GM21723 (cell line): ENCODE measurements around the gene AKR1A1.
"Not testable (repeated sequence)": the region's sequence is repeated elsewhere in the genome, so short reads cannot be mapped to it uniquely, and the experiment has no call there.

Experiments
- ATAC-seq: cut with Tn5 transposase; IDR thresholded peaks from one replicate; pipeline ENCODE4 v1.9.1; 2021; ENCODE audit warnings: mild to moderate bottlenecking, moderate library complexity; ENCODE audit not compliant: unreplicated experiment

AKR1A1 gene

DNA sequence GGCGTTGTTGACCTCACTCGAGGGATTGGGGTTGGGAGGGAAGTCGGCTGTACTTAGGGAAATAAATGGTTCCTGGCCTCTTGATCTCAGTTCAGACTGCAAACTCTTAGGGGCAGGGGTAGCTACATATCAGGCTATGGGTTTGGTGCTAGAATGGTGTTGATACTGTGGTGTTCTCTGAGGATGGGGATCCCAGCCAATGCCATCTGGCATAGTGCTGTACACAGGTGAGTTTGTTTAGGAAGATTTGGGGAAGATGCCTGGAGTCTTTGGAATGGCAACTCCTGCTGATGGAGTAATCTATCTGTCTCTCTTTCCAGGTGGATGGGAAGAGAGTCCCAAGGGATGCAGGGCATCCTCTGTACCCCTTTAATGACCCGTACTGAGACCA lies 18.9 kb downstream of the AKR1A1 start:
- ATAC-seq, result no peak

DNA sequence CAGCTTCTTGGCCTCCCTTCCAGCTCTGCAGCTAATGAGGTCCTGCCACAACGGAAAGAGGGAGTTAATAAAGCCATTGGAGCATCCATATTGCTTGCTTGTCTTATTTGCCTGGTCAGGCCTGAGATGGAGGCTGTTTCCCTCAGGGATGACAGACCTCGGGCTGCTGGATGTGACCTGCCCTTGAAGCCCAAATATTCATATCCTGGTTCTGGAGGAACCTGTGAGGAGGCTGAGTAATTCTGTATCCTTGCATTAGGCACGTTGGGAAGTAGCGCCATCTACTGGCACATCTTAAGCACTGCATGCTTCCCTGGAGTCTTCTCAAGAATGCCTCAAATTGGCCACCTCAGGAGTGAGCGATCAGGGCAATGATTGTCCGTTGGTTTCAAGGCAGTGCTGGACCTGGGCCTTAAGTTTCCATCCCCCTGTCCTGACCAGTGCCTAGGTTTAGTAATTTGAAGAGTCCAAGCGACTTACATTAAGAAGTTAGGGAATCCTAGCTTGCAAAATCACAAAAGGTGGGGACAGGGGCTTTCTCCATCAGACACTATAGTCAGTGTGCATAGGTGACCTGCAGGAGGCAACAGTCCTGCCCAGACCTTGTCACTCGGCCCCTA lies 19.4 kb downstream of the AKR1A1 start:
- peak; percentile 61 for ATAC-seq

DNA sequence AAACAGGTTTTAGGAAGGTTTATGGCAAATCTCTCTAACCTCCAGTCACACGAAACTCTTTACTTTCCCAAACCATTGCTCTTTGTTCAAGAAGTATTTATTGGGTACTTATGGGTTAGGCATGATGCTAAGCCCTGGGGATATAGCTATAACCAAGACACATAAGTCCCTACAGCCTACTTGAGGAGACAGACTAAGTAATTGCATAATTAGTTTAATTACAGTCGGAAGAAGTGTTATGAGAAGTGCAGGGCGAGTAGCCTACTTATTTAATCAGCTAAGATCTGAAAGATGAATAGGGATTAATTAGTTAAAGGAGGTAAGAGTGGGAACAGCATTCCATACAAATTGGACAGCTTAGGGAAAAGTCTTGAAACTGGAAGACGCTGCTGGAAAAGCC lies 20.0 kb downstream of the AKR1A1 start:
- ATAC-seq, result no peak

DNA sequence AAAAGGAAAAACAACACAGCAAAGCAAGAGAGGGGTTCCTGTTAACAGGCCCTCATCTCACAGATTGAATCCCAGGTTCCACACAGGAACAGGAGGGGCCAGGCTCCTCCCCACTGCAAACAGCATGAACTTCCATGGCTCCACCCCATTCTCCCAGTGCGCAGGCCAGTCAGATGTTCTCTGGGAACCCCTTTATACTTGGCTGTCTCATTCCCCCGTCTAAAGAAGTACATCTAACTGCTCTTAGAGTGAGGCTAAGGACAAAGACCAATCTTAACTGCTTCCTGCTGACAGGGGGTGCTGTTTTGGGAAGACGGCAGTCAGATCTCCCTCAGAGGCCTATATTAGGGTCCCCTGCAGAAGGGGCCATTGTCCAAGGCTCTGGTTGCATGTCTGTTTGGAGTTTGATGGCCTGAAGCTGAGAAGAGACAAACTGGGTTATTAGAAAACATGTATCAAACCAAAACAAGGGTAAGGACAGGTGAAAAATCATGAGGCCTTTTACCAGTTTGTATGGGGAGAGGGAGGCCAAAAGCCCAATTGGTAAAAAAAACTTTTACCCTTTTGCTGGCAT lies 22.7 kb downstream of the AKR1A1 start:
- ATAC-seq, result no peak

DNA sequence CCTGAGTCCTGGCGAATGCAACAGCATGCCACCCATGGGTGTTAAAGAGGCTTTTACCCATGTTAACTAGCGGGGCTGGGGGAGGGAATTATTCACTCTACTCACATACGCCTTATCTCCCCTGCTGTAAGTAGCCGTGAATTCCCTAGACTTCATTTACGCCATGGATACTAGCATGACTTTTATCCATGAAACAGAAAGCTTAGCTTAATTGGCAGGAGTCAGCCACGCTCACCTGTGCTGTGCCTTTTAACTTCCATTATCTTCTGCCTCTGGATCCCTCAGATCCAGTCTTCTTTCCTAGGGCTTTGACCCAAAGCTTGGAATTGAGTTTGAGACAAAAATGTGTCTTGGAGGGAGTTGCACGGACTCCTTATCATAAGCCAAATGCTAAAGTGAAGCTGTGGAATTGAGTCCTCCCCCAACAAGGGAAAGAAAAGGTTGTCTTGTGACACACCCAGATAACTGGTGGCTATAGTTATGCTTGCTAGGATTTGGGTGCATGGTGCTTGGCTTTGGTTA lies 23.5 kb downstream of the AKR1A1 start:
- no peak for ATAC-seq

DNA sequence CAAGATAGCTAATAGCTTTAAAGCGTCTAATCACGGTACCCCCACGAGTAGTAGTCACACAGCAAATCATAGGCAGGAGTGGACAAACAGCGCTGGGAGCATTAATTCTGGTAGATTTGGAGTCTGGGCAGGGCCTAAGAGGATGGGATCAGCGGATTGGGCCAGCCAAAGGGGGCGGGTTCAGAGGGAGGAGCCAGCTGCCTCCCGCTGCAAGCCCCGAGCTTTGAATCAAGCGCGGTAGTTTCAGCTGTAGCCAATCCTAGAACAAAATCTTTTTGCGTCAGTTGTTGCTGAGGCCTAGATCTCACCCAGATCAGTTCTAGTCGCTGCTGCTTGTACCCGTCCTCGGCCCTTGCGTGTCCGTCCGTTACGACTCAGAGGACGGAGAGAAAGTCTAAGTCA lies 32.6 kb downstream of the AKR1A1 start:
- ATAC-seq, result peak; percentile 66

DNA sequence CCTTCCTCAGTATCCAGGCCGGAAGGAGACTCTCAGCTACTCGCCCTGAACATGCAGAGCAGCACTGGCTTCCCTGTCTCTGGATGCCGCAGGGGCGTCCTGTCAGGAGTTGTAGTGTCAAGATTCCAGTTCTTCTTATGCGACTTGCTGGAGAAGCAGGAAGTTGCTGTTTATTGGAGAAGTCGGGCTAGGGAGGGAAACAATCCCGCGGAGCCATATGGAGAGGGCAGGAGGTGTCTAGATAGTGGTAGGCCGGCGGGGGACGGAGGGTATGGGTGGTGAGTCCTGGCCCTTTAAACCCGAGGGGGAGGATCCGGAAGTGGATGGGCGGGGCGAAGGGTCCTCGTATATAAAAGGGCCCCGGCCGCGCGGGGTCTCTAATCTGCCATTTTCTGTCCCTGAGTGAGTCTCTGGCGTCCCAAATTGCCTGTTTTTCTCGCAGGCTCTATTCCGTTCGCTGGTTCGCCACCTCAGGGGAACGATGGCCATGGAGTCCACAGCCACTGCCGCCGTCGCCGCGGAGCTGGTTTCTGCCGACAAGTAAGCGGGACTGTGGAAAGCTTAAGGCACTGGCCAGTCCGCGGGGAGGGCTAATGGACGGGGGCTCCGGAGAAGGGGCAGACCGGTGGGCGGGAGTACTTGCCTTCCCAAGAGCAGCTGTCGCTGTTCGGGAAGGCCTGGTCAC lies 33.2 kb downstream of the AKR1A1 start, which contains the start of gene NASP:
Gene NASP, plus strand, starts transcription at position 376 of the 685 bp plus-strand sequence. Its CDS starts 106 bp downstream, at position 482.
- peak; percentile 62 for ATAC-seq

DNA sequence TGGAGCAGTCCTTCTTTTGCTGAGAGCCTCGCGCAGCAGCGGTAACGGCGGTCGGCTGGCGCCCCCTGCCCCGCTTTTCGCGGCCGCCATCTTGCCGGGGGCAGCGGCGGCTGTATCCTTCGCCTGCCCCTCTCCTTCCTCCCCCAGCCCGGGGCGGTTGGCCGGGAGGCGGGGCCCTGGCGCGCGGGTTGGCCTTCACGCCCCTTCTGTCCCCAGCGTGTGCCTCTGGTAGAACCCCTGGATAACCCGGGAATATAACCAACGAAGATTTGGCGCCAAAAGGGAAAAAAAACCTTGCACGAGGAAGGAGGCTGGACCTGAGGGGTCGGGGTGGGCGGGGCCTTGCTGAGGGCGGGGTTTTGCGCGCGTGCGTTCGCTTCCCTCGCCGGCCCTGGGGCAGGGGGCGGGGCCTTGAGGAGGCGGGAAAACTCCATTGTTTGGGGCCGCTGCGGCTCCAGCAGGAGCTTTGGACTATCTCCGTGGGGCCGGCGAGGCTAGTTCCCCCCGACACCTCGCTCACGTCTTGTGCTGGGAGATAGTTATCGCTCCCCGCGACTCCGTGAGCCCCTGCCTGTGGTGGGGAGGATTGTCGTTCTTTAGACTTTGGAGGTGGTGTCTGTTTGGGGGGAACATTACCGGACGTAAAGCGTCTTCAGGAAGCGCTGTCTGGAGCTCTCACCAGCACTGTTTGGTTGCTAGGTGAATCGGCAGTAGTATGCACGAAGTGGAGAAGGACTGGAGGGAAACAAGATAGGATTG lies 33.9 kb downstream of the AKR1A1 start:
- ATAC-seq, result peak; percentile 40

DNA sequence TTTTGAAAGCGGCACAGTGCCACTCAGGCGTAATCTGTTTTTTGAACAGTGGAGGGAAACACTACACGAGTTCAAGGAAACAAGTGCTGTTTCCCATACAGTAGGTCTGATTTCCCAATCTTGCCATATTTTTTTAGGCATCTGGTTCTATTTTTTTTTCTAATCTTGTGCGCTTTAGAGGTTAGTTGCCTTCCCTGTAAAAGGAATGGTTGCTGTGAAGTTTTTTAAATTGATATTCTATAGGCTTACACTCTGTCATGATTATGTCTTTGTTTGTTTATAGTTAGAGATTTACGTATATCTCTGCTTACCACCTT lies 34.4 kb downstream of the AKR1A1 start:
- ATAC-seq, result no peak

DNA sequence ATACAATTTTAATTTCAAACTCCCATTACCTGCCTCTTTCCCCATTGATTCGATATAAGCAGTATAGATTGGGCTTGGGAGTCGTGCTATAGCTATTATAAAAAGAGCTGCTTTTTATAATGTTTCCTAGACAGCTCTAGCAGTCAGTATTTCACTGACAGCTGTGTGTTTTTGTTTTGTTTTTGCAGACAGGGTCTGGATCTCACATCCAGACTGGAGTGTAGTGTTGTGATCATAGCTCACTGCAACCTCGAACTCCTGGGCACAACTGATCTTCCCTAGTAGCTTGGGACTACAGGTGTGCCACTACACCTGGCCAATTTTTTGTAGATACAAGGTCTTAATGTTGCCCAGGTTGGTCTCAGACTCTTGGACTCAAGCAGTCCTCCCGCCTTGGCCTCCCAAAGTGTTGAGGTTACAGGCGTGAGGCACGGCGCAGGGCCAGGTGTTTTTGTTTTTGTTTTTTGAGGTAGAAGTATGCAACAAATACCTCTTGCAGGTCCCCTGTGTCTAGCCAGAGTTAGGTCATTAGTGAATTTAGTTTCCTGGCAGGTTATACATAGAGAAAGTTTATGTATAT lies 35.0 kb downstream of the AKR1A1 start:
- no peak for ATAC-seq

DNA sequence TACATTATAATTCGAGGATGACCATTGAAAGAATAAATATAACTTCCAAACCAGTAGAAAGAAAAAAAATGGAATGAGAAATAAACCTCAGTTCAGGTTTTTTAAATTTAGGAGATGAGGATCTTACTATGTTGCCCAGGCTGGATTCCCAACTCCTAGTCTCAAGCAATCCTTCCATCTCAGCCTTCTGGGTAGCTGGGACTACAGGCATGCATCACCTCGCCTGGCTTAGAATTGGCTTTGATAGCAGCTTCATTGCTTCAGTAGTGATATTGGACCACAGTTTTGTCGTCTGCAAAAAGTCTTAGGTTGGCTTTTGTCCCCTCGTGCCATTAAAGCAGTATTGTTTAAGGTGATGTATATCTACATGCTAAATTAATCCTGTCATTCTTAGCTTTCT lies 36.1 kb downstream of the AKR1A1 start:
- no peak for ATAC-seq

DNA sequence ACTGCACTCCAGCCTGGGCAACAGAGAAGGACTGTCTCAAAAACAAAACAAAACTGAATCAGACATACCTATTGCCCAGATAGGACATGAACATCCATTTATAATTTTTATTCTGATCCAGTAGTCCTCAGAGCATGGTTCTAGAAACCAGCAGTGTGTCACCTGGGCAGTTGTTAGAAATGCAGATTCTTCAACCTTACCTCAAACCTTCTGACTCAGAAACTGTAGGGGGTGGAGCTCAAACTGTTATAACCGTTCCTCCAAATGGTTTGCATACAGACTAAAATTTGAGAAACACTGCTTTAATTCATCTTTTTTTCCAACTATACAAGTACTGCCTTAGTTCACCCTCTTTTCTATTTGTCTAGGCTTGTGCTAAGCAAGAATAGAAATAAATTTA lies 39.2 kb downstream of the AKR1A1 start:
- ATAC-seq, result no peak

DNA sequence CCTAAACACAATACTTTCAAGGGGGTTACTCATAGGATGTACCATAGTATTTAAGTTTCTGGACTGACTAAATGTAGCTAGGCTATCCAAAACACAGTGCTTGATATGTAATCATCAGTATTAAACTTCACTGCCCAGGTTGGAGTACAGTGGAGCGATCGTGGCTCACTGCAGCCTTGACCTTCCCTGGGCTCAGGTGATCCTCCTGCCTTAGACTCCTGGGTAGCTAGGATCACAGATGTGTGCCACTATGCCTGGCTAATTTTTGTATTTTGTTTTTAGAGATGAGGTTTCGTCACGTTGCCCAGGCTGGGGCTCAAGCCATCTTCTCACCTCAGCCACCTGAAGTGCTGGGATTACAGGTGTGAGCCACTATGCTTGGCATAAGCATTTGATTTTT lies 43.8 kb downstream of the AKR1A1 start:
- no peak for ATAC-seq

DNA sequence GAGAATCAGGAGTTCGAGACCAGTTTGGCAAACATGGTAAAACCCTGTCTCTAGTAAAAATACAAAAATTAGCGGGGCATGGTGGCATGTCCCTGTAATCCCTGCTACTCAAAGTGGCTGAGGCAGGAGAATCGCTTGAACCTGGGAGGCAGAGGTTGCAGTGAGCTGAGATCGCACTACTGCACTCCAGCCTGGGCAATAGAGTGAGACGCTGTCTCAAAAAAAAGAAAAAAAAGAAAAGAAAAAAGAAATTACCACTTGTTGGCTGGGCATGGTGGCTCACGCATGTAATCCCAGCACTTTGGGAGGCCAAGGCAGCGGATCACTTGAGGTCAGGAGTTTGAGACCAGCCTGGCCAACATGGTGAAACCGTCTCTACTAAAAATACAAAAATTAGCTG lies 46.1 kb downstream of the AKR1A1 start:
- ATAC-seq, result not testable (repeated sequence)

DNA sequence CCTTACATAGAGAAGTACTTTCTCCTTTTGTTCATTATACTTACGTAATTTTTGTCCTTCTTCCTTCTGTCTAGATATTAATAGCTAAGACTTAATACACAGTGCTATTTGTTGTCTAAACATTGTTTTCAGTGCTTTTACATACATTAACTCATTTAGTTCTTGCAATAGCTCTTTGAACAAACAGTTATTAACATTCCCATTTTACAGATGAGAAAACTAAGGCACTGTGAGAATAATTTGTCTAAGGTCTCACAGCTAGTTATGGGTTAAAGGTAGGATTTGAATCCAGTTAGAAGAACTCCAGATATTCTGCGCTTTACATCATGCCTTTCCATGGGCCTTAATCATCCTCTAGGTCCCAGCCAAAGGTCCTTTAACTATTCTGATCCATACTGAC lies 53.6 kb downstream of the AKR1A1 start:
- ATAC-seq, result no peak

DNA sequence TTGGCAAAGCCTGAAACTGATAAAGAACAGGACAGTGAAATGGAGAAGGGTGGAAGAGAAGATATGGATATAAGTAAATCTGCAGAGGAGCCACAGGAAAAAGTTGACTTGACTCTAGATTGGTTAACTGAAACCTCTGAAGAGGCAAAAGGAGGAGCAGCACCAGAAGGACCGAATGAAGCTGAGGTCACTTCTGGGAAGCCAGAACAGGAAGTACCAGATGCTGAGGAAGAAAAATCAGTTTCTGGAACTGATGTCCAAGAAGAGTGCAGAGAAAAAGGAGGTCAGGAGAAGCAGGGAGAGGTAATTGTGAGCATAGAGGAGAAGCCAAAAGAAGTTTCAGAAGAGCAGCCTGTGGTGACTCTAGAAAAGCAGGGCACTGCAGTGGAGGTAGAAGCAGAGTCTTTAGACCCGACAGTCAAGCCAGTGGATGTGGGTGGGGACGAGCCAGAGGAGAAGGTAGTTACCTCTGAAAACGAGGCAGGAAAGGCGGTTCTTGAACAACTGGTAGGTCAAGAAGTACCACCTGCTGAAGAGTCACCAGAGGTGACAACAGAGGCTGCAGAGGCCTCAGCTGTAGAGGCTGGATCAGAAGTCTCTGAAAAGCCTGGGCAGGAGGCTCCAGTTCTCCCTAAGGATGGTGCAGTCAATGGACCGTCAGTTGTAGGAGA lies 56.9 kb downstream of the AKR1A1 start:
- no peak for ATAC-seq

DNA sequence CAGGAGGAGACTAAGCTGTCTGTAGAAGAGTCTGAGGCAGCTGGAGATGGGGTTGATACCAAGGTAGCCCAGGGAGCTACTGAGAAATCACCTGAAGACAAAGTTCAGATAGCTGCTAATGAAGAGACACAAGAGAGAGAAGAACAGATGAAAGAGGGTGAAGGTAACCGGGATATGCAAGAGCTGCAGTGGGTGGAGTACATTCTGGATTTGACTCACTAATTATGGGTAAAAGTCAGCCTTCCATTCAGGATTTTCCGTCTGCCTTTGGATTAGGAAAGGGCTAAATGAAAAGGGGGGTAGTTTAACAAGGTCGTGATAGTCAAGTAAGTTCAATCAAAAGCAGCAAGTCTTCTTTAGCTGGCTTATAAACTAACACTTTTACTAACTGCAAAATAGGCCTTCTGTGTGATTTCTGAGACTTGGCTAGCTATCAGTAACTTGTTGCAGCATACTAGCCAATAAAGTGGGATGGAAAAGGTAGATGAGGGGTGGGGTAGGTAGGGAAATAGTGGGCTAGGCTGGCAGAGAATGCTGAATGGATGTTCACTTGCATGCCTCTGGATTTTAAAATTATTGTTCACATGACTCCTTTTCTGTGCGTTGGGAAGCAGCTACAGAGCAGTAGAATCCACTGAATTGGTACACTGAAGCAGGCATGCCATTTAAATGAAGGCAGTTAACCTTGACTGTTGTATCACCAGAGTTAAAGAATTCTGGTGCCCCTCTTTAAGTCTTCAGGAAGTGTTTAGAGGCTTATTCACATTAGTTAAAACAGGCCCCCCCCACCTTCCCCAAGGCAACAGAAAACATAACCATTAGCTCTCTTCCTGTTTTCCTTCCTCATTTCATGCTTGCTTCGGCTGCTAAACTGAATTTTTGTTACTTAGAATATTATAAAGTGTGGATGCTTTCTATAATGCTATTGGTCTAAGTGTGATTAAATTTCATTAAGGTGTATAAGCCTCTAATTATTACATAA lies 57.8 kb downstream of the AKR1A1 start:
- ATAC-seq, result no peak

DNA sequence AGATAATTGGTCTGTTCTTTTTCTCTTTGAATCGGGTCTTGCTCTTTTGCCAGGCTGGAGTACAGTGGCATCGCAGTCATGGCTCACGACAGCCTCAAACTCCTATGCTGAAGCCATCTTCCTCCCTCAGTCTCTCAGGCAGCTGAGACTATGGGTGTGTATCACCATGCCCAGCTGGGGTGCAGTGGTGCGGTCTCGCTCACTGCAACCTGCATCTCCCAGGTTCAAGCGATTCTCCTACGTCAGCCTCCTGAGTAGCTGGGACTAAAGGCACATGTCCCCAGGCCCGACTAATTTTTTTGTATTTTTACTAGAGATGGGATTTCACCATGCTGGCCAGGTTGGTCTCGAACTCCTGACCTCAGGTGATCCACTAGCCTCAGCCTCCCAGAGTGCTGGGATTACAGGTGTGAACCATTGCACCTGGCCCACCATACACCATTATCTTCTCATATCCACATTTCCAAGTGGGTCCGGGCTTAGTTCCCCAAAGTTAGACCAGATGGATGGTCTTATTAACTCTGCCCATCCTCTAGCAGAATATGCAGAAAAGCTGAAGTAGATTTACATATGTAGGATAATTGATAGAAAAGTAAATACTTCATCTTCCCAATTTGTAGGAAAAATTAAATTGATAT lies 60.1 kb downstream of the AKR1A1 start:
- no peak for ATAC-seq

DNA sequence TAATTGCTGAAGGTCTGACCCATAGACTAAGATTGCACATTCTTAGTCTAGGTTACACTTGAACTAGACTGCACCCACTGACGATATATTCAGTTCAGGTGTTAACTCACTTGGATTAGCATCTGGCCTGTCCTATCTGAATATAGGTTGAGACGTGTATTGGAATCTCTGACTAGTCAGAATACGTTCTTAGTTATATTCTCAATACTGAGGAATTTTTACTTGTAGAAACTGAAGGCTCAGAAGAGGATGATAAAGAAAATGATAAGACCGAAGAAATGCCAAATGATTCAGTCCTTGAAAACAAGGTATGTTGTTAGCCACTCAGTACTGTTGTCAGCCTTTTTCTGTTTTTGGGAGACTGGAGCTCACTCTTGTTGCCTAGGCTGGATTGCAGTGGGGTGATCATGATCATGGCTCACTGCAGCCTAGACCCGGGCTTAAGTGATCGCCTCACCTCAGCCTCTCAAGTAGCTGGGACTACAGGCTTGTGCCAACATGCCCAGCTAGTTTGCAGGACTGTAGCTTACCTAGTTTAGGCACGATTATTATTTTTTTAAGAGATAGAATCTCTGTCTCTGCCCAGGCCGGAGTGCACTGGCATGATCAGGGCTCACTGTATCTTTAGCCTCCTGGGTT lies 62.4 kb downstream of the AKR1A1 start:
- ATAC-seq, result no peak
